ENCODE data around the gene ASPSCR1.
A peak's percentile ranks its signal among the peaks of the same experiment; 100 is the strongest.

The ASPSCR1 gene

GRCh38 chr17:82013772-82014321 lies 36.4 kb downstream of the ASPSCR1 start:
- no peak for DNase-seq

DNA sequence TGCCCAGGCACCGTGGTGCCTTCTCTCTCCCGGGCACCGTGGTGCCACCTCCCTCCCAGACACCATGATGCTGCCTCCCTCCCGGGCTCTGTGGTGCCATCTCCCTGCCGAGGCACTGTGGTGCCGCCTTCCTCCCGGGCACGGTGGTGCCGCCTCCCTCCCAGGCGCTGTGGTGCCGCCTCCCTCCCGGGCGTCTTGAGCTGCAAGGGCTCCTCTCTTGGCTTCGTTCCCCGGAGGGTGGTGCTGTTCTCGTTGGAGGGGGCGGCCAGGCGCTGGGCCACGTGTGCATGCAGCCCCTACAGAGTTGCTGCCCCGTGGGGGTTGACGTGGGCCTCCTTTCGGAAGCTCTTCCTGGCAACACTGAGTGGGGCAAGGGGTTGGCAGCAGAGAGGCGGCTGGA lies 37.0 kb downstream of the ASPSCR1 start:
- DNase-seq, result no peak

- DNase-seq, result no peak
Observed at GRCh38 chr17:82014971-82015310, 37.5 kb downstream of the ASPSCR1 start.

DNA sequence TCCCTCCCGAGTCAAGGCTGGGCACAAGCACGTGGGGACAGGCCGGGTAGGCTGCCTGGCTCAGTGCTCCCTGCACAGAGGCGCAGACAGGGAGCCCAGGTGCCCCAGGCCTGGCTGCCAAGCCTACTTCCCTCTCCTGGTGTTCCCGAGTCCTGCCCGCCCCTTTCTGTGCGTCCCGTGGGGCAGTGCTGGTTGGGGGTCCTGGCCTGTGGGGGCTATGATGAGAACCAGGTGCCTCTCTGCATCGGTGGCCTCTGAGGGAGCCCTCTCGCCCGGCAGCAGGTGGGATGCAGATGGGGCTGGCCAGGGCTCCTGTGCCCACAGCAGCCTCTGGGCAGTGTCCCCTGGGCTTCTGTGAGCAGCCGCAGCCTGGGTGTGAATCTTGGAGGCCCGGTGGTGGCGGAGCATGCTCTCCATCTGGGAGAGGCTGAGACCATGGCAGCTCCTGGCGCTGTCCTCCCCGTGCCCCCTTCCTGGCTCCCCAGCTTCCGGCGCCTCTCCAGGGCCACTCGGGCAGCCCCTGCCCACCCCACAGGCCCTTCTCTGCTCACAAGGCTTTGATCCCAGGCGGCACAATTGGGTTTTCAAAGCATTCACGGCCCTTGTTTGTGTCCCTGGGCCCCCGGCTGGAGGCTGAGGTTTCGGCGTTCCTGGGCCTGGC lies 38.0 kb downstream of the ASPSCR1 start:
- DNase-seq, result no peak

DNA sequence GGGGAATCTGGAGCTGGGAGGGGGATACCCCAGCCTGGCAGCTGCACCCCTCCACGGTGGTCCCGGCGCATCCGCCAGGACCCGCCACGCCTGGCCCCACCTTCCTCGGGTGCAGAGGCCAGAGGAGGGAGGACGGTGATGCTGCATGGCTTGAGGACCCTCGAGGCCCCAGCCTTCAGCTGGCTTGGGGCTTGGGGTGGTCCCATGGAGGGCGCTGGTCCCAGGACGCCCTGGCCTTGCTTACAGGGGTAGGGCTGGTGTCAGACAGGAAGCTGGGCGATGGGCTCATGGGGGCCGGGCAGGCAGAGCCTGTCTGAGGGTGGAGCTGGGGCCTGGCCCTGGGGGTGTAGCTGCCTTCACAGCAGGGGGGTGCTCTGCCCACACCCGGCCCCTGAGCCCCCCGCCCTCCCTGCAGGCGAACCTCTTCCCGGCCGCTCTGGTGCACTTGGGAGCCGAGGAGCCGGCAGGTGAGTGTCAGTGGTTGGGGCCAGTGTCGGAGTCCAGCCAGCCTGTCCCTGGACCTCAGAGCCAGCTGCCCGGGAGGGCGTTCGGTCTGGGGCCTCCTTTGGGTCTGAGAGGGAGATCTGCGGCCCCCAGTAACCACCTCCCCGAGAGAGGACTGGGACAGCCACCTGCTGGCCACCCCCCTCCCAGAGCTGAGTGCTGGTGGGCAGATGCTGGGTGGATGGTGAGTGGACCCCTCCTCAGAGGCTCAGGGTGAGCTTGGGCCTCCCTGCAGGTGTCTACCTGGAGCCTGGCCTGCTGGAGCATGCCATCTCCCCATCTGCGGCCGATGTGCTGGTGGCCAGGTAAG lies 38.8 kb downstream of the ASPSCR1 start:
- DNase-seq, result no peak

- DNase-seq, result no peak
Observed at GRCh38 chr17:82016875-82017459, 39.5 kb downstream of the ASPSCR1 start.

- DNase-seq, result no peak
Observed at GRCh38 chr17:82017612-82018151, 40.3 kb downstream of the ASPSCR1 start.

DNA sequence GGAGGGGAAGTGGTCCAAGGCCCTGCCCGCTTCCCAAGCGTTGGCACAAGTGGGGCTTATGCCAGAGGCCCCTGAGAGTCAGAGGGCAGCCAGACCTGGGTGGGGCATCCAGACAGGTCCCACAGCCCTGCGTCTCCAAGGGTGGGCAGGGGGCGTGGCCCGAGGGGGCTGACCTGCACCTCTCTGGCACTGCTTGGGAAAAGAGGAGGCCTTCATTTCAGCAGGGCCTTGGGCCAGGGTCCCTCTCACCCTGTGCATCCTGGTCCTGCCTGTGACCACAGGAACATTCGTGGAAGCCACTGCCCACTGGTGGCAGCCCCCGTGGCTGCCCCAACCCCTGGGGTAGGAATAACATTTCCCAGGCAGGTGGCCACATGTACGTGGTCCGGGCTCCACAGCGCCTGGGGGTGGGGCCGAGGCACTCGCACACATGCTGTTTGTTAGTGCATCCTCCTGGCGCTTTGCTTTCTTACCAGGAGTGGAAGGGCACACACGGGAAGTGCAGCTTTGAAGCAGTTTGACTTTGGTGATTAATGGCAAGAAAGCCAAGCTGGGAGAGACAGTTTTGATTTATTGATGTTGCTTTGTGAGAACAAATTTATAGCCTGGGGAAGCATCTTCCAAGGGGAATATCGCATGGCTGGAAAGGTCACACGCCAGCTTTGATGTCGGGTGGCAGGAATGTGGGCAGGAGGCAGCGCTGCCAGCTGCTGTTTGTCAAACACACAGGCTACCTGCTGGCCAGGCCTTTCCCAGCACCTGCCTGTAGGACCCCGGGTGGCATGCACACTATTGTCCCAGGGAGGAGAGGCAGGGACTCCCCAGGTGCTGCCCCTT lies 40.9 kb downstream of the ASPSCR1 start:
- DNase-seq, result no peak

GRCh38 chr17:82018989-82019689 lies 41.7 kb downstream of the ASPSCR1 start:
- DNase-seq, result no peak

DNA sequence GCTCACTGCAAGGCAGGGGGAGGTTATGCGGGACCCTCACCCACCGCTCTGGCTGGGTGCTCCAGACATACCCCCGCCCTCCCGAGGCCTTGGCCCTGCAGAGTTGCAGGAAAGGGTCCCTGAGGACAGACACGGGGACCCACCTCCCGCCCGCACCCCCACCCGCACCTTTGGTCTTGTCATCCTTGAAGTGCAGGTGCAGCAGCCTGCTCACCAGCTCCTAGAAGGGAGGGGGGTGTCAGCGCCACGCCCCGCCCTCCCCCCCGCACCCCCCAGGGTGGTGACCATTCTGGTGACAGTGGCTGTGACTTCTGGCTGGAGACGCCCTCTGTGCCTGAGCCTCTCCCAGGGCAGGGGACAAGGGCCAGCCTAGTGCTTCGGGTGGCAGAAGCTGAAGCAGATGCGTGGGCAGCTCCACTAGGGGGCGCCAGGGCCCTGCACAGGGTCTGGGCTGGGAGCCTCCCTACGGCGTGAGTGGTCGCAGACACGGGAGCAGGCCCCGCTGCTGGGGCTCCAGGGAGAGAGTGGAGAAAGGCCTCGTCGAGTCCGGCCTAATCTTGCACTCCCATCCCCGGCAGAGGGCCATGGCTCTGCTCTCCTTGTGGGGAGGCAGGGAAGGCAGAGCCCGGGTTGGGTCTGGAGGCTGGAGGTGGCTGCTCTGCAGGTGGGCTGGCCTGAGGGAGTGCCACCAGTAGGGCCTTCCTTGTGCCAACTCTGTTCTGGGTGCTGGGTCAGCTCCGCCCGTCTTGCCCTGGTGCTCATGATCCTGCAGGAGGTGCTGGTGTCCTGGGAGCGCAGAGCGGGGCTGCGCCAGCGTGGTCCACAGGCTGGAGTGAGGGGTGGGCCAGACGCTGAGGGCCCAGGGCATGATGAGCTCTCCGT lies 42.5 kb downstream of the ASPSCR1 start:
- no peak for DNase-seq

GRCh38 chr17:82020572-82021106 lies 43.2 kb downstream of the ASPSCR1 start:
- no peak for DNase-seq

GRCh38 chr17:82021107-82021899 lies 43.9 kb downstream of the ASPSCR1 start:
- peak; percentile 47 for DNase-seq

DNA sequence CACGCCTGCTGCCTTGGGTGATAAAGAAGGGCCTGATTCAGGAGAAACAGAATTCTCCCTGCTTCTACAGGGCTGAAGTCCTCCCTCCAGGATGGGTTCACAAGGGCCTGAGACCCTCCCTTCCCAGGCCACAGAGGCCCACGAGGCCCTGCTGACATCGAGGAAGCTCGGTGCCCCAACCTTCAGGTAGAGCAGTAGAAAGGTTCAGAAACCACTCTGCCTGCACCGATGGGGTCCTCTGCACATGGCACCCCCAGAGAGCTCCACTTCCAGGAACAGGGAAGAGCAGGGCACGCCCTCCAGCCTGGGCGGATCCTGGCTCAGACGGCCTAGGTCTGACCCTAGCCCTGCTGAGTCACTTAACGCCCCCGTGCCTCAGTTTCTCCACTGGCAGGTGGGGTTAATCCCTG lies 44.5 kb downstream of the ASPSCR1 start:
- DNase-seq, result no peak

GRCh38 chr17:82022310-82022980 lies 45.0 kb downstream of the ASPSCR1 start, which contains the start of gene CENPX:
Gene CENPX, minus strand, starts transcription at chr17:82022878. Its CDS starts 17 bp downstream, at chr17:82022861.
- no peak for DNase-seq

- DNase-seq, result peak; percentile 98
Observed at GRCh38 chr17:82022981-82023446, 45.6 kb downstream of the ASPSCR1 start, which contains the start of gene LRRC45. Gene LRRC45, plus strand, starts transcription at chr17:82023305. Its CDS starts 339 bp downstream, at chr17:82023644.

DNA sequence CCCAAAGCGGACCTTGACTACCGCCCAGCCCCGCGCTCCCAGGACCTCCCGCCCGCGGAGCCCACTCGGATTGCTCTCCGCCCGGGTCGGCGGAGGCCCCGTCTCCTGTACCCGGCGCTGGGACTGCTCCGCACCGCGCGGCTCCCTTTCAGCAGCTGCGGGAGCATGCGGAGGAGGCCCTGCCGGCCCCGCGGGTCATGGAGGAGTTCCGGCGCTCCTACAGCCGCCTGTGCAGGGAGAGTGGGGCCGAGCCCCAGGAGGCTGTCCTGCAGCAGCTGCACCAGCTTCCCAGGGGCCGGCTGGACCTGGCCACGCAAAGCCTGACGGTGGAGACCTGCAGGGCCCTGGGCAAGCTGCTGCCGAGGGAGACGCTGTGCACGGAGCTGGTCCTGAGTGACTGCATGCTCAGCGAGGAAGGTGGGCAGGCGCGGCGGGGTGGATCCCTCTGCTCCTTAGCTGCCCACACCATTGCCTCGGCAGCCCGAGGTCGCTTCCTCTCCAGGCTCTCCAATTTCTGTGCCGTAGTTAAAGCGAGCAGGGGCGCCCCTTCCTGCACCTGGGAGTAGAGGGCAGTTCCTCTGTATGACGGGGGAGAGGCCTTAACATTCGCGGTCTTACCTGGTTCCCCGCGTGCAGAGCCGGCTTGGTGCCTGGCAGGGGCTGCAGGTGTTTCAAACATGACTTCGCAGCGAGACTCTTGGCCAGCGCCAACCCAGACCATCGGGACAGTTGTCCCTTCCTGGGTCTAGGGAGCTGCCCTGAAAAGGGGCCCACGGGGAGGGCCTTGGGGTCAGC lies 46.2 kb downstream of the ASPSCR1 start:
- DNase-seq, result no peak

DNA sequence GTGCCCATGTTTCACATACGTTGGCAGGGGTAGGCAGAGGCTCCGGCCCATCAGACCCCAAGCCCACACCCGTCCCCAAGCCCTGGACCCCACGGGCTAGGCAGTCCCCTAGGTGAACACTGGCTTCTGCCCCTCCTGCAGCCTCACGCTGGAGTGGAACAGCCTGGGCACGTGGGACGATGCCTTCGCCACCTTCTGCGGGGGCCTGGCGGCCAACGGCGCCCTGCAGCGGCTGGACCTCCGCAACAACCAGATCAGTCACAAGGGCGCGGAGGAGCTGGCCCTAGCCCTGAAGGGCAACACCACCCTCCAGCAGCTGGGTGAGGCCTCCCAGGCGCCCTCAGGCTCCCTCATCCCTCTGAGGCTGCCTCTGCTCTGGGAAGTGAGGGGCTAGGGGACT lies 47.4 kb downstream of the ASPSCR1 start:
- DNase-seq, result no peak

Data from NCI-H2107 (cell line).